Renal pelvis (tissue), 12 donors: ENCODE data around the gene SHF. TPM values are rescaled to one million over a fixed set of nuclear protein-coding genes. Genes with fewer than 3 reads are reported as not detected.
"Not testable (repeated sequence)": the region's sequence is repeated elsewhere in the genome, so short reads cannot be mapped to it uniquely, and the experiment has no call there.

Experiments
- DNase-seq: peaks from one replicate; pipeline ENCODE4 v3.0.0-alpha.2; 2013
- long read RNA-seq, 16 experiments: transcript quantifications; one replicate each; lab custom pipeline, GENCODE V29; 2026
- polyA plus RNA-seq, 3 donors: library from polyadenylated mRNA; unstranded; fragments of 120-200 nt; gene quantifications; one replicate each; pipeline ENCODE4 v1.2.1, GENCODE V29; 2013; ENCODE audit not compliant: insufficient read length in 3 of 3

Gene SHF
- polyA plus RNA-seq = 10 to 100 TPM; 14.1 to 19.2 (median 16.9) TPM
- long read RNA-seq, donor 1, partial matches to known transcripts = 0 of 2 reads
- long read RNA-seq, donor 1, other reads (novel, unspliced or antisense) = 0 of 2 reads
- long read RNA-seq, donor 2, partial matches to known transcripts = 0 of 3 reads
- long read RNA-seq, donor 2, other reads (novel, unspliced or antisense) = 0 of 3 reads
- long read RNA-seq, donor 3, partial matches to known transcripts = 0 of 3 reads
- long read RNA-seq, donor 3, other reads (novel, unspliced or antisense) = 0 of 3 reads
- long read RNA-seq, donor 4 = 0 reads
- long read RNA-seq, donor 5, partial matches to known transcripts = 0 of 3 reads
- long read RNA-seq, donor 5, other reads (novel, unspliced or antisense) = 0 of 3 reads
- long read RNA-seq, donor 6 = 0 reads
- long read RNA-seq, donor 7, partial matches to known transcripts = 0 of 4 reads
- long read RNA-seq, donor 7, other reads (novel, unspliced or antisense) = 0 of 4 reads
- long read RNA-seq, donor 8 = 0 reads
- long read RNA-seq, donor 9 = 0 reads
- long read RNA-seq, donor 10, partial matches to known transcripts = 0 of 1 reads
- long read RNA-seq, donor 10, other reads (novel, unspliced or antisense) = 0 of 1 reads
- long read RNA-seq, donor 11 = 0 reads
- long read RNA-seq, donor 12 = 0 reads
- long read RNA-seq, donor 13 = 0 reads
- long read RNA-seq, donor 14 = 0 reads
- long read RNA-seq, donor 15 = 0 reads
- long read RNA-seq, donor 16, partial matches to known transcripts = 0 of 2 reads
- long read RNA-seq, donor 16, other reads (novel, unspliced or antisense) = 0 of 2 reads

DNA sequence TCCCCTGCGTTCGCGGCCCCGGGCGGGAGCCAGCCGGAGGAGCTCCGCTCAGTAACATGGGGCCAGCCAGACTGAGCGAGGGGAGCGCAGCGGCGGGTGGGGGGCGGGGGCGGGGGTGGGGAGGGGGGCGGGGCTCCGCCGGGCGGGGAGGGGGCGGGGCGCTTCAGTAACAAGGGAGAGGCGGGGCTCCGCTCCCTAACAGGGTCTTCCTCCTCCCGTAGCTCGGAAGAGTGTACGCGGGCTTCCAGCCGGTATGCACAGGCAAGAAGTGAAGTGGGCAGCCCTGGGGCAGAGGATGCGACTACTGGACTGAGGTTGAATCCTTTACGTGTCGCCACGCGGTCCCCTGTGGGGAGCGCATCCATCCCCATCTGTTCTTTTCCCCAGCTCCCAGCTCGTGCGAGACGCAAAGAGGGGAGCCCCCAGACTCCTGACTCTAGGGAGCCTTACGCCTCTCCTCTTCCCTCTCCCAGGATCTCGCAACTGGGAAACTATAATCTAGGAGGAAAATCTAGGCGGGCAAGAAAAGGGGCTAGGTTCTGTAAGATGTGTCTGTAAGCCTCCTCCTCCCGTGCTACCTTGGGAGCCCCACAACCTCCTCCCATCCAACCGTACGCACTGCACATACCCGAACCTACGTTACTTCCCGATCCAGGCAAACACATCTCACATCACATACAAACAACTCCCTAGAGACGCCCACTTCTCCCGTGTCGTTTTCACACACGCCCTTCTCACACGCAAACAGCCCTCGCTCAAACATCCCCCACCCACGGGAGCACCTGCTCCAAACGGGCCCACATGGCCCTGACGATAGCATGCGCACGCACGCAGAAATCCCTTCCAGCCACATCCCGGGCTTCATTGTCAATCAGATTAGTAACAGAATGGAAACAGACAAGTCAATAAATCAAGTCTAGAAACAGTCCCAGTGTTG is at the start of gene SHF:
SHF (minus strand) TSS at position 73 of the 937 bp plus-strand sequence; CDS start at position 58, 15 bp downstream.
- DNase-seq = peak; percentile 72

- DNase-seq = not testable (repeated sequence)
These were observed 49.0 kb upstream of the SHF start for GRCh38 chr15:45236806-45237205.

DNA sequence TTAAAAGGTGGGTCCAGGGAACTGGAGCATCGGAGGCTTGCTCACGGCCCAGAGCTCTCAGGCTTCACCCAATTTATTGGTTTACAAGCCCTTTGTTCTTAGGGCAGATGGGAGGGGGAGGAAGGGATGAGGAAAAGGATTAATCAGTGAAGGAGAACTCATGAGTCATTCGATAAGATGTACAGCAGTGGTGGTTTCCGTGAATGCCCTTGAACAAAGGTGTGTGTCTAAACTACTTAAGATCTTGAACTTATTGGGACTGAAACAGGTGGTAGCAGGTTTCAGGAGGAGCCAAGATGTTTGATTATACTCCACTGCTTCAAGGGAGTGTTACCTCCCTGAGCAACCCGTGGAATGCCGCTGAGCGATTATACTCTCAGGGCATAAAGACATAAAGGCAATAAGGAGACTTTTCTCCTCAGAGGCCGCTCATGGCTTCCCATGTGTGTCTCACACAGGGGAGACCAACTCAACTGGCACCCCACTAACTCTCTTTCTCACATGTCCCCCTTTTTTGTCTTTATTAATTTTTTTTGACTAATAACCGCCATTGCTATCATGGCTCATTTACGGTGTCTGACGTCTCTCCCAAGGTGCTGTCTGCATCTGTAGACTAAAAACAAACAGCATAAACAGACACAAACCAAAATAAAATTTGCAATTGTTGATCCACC is 46.9 kb upstream of the SHF start:
- DNase-seq = no peak

- no peak for DNase-seq
These were observed 44.2 kb upstream of the SHF start for GRCh38 chr15:45231864-45232562.

DNA sequence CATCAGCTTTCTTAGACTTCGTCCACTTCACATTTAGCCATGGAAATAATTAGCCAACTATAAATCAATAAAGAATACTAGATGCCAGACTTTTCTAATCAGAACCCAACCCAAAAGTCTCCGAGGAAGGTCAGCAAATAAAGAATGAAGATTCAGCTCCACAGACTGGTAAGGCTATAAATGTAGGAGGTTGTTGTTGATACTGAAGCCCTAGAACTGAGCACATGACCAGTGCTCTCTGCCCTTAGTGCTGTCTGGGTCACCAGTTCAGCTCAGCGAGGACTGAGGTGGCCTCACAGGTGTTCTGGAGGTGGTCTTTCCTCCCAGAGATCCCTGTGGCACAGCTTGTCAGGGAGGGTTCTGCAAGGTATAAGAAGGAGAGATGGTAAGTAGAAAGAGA is 43.4 kb upstream of the SHF start:
- no peak for DNase-seq

GRCh38 chr15:45230245-45230965 is 42.6 kb upstream of the SHF start:
- no peak for DNase-seq

- DNase-seq = no peak
These were observed 41.2 kb upstream of the SHF start for GRCh38 chr15:45228931-45229330.

DNA sequence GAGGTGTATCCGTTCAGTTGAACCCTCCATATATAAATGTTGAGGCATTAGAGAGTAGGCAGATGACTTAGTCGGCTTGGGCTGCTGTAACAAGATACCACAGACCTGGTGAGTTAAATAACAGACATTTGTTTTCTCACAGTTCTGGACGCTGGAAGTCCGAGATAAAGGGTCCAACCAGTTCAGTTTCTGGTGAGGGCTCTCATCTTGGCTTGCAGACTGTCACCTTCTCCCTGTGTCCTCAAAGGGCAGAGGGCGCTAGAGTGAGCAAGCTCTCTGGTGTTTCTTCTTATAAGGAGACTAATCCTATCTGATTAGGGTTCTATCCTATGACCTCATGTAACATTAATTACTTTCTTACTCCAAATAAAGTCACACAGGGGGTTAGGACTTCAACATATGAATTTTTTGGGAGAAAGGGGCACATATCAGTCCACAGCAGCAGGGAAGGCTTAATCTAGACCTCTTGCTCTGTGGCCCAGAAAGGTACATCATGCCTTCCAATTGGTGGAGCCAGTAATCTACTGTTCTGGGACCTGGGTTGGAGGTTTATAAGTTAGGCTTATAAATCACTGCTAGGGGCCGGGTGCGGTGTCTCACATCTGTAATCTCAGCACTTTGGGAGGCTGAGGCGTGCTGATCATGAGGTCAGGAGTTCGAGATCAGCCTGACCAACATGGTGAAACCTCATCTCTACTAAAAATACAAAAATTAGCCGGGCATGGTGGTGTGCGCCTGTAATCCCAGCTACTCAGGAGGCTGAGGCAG is 37.9 kb upstream of the SHF start:
- DNase-seq = no peak

DNA sequence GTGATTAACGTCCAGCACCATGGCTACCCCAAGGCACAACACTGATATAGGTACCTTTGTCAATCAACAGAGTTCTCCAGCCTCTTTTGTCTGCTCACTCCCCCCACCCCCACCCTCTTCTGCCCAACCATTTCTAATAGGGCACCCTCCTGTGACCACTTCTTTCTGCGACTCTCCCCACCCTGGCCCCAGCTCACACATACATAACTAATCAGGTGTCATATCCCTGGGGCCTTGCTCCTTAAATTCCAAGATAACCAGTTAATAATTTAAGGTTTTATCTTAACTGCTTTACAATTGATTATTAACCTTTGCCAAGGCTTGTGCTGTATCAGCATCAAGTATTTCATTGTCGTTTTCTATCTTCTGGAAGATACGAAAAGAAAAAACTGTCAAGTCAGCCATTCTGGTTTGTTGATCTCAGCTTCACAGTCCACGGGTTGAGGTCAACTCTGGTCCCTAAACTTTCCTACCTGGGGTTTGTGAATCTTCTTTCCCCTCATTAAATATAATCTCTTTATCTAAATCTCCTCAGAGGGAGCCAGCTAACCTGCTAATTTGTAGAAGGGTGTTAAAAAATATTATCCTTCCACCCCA is 37.0 kb upstream of the SHF start:
- DNase-seq = no peak

DNA sequence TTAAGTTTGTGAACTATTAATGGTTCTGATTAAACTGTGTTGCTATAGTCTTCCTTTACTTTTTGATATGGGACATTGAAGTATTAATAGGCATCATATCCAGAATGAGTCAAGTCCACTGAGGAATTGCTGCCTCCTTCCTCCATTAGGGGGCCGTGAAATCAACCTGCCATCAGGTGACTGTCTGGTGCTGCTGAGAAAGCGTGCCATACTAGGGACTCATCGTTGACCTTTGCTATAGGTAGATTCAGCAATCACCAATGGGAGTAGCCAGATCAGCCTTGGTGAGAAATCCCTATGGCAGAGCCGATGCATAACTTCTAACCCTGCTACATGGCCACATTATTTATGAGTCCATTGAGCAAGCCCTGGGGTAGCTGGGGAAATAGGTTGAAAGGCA is 34.2 kb upstream of the SHF start:
- DNase-seq = no peak

DNA sequence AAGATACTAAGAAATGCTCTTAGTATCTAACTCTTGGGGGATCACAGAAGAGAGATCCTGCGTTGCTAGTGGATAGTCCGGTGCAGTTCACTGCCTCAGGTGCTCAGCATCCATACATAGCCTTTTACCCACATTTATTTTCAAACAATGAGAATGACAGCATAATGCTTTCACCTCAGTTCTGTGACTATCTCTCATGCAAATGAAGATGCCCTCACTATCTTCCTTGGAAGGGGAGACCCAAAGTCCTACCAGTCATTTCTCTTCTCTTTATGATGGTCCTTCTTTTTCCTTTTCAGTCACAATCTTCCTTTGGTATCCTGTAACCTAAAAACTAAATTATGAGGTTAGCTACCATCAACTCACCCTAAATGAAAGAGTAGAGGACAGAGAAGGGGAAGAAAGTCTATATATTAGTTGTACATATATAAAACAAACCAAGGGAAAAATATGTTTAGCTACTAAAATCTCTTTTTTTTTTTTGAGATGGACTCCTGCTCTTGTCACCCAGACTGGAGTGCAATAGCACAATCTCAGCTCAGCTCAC is 33.4 kb upstream of the SHF start:
- DNase-seq = no peak

- no peak for DNase-seq
These were observed 24.7 kb upstream of the SHF start for GRCh38 chr15:45212493-45212892.

- DNase-seq = peak; percentile 62
These were observed 17.4 kb upstream of the SHF start for GRCh38 chr15:45205192-45205591.

DNA sequence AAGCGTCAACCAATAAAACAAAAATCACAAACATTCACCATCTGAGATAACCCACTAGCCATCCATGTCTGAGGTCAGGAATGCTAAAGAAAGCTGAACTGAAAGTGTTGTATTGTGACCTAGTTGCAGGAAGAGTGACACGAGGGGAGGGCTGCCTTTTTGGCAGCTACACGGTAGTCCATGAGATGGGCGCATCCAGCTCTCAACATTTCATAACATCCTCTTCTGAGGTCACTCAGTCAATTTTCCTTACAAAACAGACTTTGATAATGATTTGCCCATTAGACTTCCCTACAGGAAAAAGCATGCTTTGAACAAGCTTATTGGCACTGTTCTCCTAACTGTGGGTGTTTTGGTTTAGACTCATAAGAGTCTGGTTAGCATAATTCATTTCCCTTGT is 15.4 kb upstream of the SHF start:
- DNase-seq = no peak

DNA sequence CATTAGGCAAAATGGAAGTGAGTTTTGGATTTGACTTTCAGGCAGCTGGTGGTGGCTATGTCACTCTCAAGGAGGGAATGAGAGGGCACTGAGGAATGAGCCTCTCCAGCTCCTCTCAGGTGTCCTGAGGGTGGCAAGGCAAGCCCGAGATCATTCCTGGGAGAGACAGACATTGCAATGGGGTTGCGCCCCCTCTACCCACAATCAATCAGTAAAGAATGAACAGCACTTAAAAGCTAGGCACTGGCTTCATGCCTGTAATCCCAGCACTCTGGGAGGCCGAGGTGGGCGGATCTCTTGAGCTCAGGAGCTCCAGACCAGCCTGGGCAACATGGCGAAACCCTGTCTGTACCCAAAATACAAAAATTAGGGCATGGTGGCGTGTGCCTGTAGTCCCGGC is 14.1 kb upstream of the SHF start:
- DNase-seq = no peak

DNA sequence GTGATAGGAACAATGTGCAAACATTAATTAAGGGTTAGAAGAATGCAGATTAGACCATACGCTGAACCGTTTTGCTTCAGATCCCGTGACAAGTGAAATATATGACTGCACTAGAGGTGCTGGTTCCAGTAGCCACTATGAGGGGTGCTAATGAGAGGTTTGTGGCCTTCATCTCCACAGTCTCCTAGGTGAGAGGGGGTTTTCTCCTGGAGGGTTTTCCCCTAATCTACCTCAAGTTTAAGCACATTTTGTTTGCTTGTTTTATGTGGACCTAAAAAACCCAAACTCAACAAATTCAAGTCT is 13.7 kb upstream of the SHF start:
- DNase-seq = no peak

DNA sequence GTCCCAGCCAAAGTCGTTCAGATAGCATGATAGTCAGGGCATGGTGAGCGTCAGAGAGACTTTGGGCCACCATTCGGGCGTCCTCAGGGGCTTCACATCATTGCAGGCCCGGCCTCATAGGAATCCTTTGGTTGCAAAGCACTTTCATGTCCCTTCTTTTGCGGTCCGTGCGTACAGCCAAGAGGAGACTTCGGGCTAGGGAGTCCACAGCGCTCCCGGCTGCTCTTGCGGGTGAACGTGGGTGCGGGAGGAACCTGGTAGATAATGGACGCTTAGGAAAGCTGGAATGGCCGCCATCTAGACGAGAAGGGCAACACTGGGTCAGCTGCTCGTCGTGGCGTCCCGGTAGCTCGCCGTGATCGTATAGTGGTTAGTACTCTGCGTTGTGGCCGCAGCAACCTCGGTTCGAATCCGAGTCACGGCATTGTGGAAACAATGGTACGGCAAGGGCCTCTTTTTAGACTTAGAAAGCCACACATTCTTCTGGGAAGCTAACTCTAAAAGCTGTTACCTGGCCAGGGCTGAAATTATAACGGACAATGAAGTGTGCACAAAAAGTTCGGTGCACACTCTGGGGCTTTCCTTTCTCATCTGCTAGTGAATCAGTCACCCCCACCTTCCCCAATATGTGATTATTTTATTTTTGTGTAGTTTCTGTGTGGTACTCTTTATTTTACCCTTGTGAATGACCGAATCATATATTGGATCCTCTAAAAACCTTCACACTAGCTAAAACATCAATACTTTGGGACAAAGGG is 13.2 kb upstream of the SHF start:
- peak; percentile 81 for DNase-seq
